ENCODE measurements around the gene KLF13.

GRCh38 chr15:31345606-31346366 is 19.2 kb downstream of the KLF13 start:
- TF ChIP-seq POLR2A (IDR thresholded peaks at IDR 0.05) (no peak), CTCF (IDR thresholded peaks at IDR 0.05 in 4 of 5, conservative IDR thresholded peaks at IDR 0.05 in 1 of 5) (no peak)
